H9 (cell line): ENCODE data around the gene MYL3. TPM values are rescaled to one million over a fixed set of nuclear protein-coding genes. Genes with fewer than 3 reads are reported as not detected.

Experiments used
- DNase-seq: peaks from one replicate; pipeline ENCODE4 v3.0.0-alpha.2; 2017
- H2AFZ ChIP-seq: one replicate; pipeline ENCODE4 v1.6.1; 2013; ENCODE audit warnings: mild to moderate bottlenecking, low read length, control low read depth, moderate library complexity
- H2AK5ac ChIP-seq: 2 replicates; pipeline ENCODE4 v1.6.1; 2013; ENCODE audit warnings: low read length, control low read depth, mixed read lengths; ENCODE audit not compliant: insufficient read length
- H2BK120ac ChIP-seq: one replicate; pipeline ENCODE4 v1.6.1; 2013; ENCODE audit warnings: low read depth, mild to moderate bottlenecking, low read length, control low read depth, inconsistent platforms; ENCODE audit not compliant: poor library complexity, severe bottlenecking
- H2BK12ac ChIP-seq: 2 replicates; pipeline ENCODE4 v1.6.1; 2013; ENCODE audit warnings: low read length, control low read depth, mixed read lengths, low read depth; ENCODE audit not compliant: insufficient read length
- H2BK15ac ChIP-seq: 2 replicates; pipeline ENCODE4 v1.6.1; 2013; ENCODE audit warnings: low read depth, low read length, control low read depth
- H2BK20ac ChIP-seq: one replicate; pipeline ENCODE4 v1.6.1; 2013; ENCODE audit warnings: low read depth, mild to moderate bottlenecking, low read length, control low read depth, inconsistent platforms; ENCODE audit not compliant: poor library complexity, severe bottlenecking
- H2BK5ac ChIP-seq: 2 replicates; pipeline ENCODE4 v1.6.1; 2013; ENCODE audit warnings: low read length, control low read depth, mixed read lengths; ENCODE audit not compliant: insufficient read length
- H3K14ac ChIP-seq: 2 replicates; pipeline ENCODE4 v1.6.1; 2013; ENCODE audit warnings: low read length, control low read depth; ENCODE audit not compliant: insufficient read depth
- H3K18ac ChIP-seq: 2 replicates; pipeline ENCODE4 v1.6.1; 2013; ENCODE audit warnings: low read depth, mild to moderate bottlenecking, mixed read lengths, low read length, control low read depth; ENCODE audit not compliant: insufficient read length
- H3K23ac ChIP-seq: 2 replicates; pipeline ENCODE4 v1.6.1; 2013; ENCODE audit warnings: low read length, control low read depth, mixed read lengths, low read depth; ENCODE audit not compliant: insufficient read length
- H3K23me2 ChIP-seq: 2 replicates; pipeline ENCODE4 v1.6.1; 2013; ENCODE audit warnings: low read depth, mild to moderate bottlenecking, mixed read lengths, low read length, control low read depth; ENCODE audit not compliant: insufficient read length, poor library complexity, severe bottlenecking
- H3K27ac ChIP-seq: 2 replicates; pipeline ENCODE4 v1.5.1; 2013; ENCODE audit warnings: low read length, control low read depth, mixed read lengths, low read depth; ENCODE audit not compliant: insufficient read length
- H3K27me3 ChIP-seq: 2 replicates; pipeline ENCODE4 v1.6.1; 2013; ENCODE audit warnings: low read length, control low read depth, inconsistent platforms; ENCODE audit not compliant: insufficient read depth
- H3K4ac ChIP-seq: 2 replicates; pipeline ENCODE4 v1.6.1; 2013; ENCODE audit warnings: low read depth, mild to moderate bottlenecking, control low read depth, inconsistent platforms, low read length, moderate library complexity
- H3K4me1 ChIP-seq: 2 replicates; pipeline ENCODE4 v1.6.1; 2013; ENCODE audit warnings: low read length, control low read depth, inconsistent platforms; ENCODE audit not compliant: insufficient read depth
- H3K4me2 ChIP-seq: 2 replicates; pipeline ENCODE4 v1.6.1; 2013; ENCODE audit warnings: low read length, control low read depth, mixed read lengths; ENCODE audit not compliant: insufficient read length, insufficient read depth
- H3K56ac ChIP-seq: 2 replicates; pipeline ENCODE4 v1.6.1; 2013; ENCODE audit warnings: low read depth, mild to moderate bottlenecking, mixed read lengths, low read length, control low read depth; ENCODE audit not compliant: insufficient read length
- H3K79me1 ChIP-seq: 2 replicates; pipeline ENCODE4 v1.6.1; 2013; ENCODE audit warnings: low read depth, mild to moderate bottlenecking, moderate library complexity, low read length, control low read depth, inconsistent platforms; ENCODE audit not compliant: insufficient read depth, poor library complexity, severe bottlenecking
- H3K79me2 ChIP-seq: 2 replicates; pipeline ENCODE4 v1.6.1; 2013; ENCODE audit warnings: low read length, control low read depth, inconsistent platforms; ENCODE audit not compliant: insufficient read depth
- H3K9ac ChIP-seq: 2 replicates; pipeline ENCODE4 v1.6.1; 2013; ENCODE audit warnings: low read length, control low read depth, mixed read lengths; ENCODE audit not compliant: insufficient read length; ENCODE audit errors: extremely low read depth
- H3K9me3 ChIP-seq: one replicate; pipeline ENCODE4 v1.6.1; 2013; ENCODE audit warnings: low read depth, low read length, inconsistent platforms; ENCODE audit not compliant: control insufficient read depth
- H3T11ph ChIP-seq: one replicate; pipeline ENCODE4 v1.6.1; 2013; ENCODE audit warnings: mild to moderate bottlenecking, low read length, control low read depth, inconsistent platforms
- H4K20me1 ChIP-seq: one replicate; pipeline ENCODE4 v1.6.1; 2013; ENCODE audit not compliant: control insufficient read depth, insufficient read length, insufficient read depth
- H4K5ac ChIP-seq: 2 replicates; pipeline ENCODE4 v1.6.1; 2013; ENCODE audit warnings: low read depth, mild to moderate bottlenecking, mixed read lengths, low read length, control low read depth; ENCODE audit not compliant: insufficient read length
- H4K8ac ChIP-seq: replicated peaks from 2 replicates; pipeline ENCODE4 v1.6.1; 2013; ENCODE audit warnings: low read length, control low read depth, mixed read lengths, low read depth; ENCODE audit not compliant: insufficient read length
- H4K91ac ChIP-seq: 2 replicates; pipeline ENCODE4 v1.6.1; 2013; ENCODE audit warnings: low read depth, mild to moderate bottlenecking, moderate library complexity, mixed read lengths, low read length, control low read depth; ENCODE audit not compliant: insufficient read length
- H3K27ac Mint-ChIP-seq, 3 experiments: 2 replicates in 2 of 3; 3 replicates in 1 of 3; pipeline ENCODE4 v1.8.0; 2020 to 2021; ENCODE audit warnings: mixed read lengths in 3 of 3, mild to moderate bottlenecking in 1 of 3, moderate library complexity in 1 of 3
- H3K27me3 Mint-ChIP-seq: 2 replicates; pipeline ENCODE4 v1.8.0; 2021; ENCODE audit warnings: low read depth, mild to moderate bottlenecking, moderate library complexity, mixed read lengths
- H3K36me3 Mint-ChIP-seq, 3 experiments: 2 replicates in 2 of 3; 3 replicates in 1 of 3; pipeline ENCODE4 v1.8.0; 2020 to 2021; ENCODE audit warnings: low read depth in 3 of 3, mixed read lengths in 3 of 3; ENCODE audit not compliant: insufficient read depth in 1 of 3
- H3K4me1 Mint-ChIP-seq, 2 experiments: 2 replicates each; pipeline ENCODE4 v1.8.0; 2020; ENCODE audit warnings: mixed read lengths in 2 of 2
- H3K4me3 Mint-ChIP-seq, 2 experiments: 2 replicates in 1 of 2; 3 replicates in 1 of 2; pipeline ENCODE4 v1.8.0; 2020 to 2021; ENCODE audit warnings: mild to moderate bottlenecking in 2 of 2, mixed read lengths in 2 of 2, moderate library complexity in 1 of 2
- H3K9me3 Mint-ChIP-seq, 2 experiments: 2 replicates in 1 of 2; 3 replicates in 1 of 2; pipeline ENCODE4 v1.8.0; 2020; ENCODE audit warnings: mild to moderate bottlenecking in 2 of 2, mixed read lengths in 2 of 2, moderate library complexity in 1 of 2
- WGBS: extraction: QIAGEN DNeasy Blood & Tissue Kit; methylation state at CpG from one replicate; pipeline ENCODE4 v1.1.7; 2013; ENCODE audit warnings: missing lambda C conversion rate, low lambda C conversion rate, mixed read lengths; ENCODE audit not compliant: insufficient read length; ENCODE audit errors: extremely low coverage; 5-methylcytosine and 5-hydroxymethylcytosine counted together
- total RNA-seq: library from RNA; stranded (reverse); gene quantifications from 2 replicates; pipeline ENCODE4 v1.2.1, GENCODE V29; 2021
- TF ChIP-seq, protein P1 (sequence below): fragments of 200-600 bp; sonication (generic); conservative IDR thresholded peaks from 3 replicates; pipeline ENCODE4 v1.8.0; 2021; ENCODE audit warnings: antibody characterized with exemption, mild to moderate bottlenecking

Gene MYL3
- total RNA-seq, 1 experiment from 2014 or later, result 0.24 TPM

DNA sequence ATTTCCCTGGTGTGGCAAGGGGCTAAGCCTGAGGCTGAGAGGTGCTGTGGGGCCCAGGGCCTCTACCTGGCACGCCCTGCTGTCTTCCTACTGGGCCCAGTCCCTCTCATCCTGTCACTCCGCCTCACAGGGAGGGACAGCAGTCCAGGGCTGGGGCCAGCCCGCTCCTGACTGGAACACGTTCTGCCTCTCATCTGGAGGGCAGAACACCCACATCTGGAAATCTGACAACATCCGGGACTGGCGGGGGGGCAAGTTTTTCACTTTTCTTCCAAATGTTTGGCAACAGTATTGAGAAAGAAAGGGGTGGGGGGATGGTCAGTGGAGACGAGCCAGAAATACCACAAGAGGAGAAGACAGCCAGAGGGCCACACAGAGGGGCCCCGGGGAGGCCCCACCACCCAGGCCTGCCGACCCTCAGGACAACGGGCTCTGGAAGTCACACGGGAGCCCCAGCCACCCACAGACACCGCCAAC lies 1.8 kb upstream of the MYL3 start:
- Histone ChIP-seq H3K23ac (no peak overlapping the region), H3K79me2 (no peaks in the 10 kb centered on the region), H2AFZ (no peak overlapping the region), H4K8ac (no peak overlapping the region), H3K4me2 (no peak overlapping the region), H2BK15ac (no peak overlapping the region), H3K27ac (no peak overlapping the region), H2BK120ac (no peak overlapping the region), H3K23me2 (no peaks in the 10 kb centered on the region), H3T11ph (no peak overlapping the region), H4K5ac (no peak overlapping the region), H4K20me1 (no peaks in the 10 kb centered on the region), H2AK5ac (no peak overlapping the region), H3K14ac (no peak overlapping the region), H3K4ac (no peak overlapping the region), H3K9ac (no peak overlapping the region), H3K56ac (no peak overlapping the region), H2BK12ac (no peak overlapping the region), H3K18ac (no peak overlapping the region), H3K9me3 (no peaks in the 10 kb centered on the region), H2BK5ac (no peak overlapping the region), H2BK20ac (no peak overlapping the region), H3K79me1 (no peaks in the 10 kb centered on the region), H4K91ac (no peak overlapping the region), H3K27me3 (no peaks in the 10 kb centered on the region), H3K4me1 (no peaks in the 10 kb centered on the region)
- no CpG with 5 or more reads among the region's 12 CpGs for WGBS
- no peaks in the 10 kb centered on the region; a peak in 1 of 5 replicates for H3K9me3 Mint-ChIP-seq
- peaks cover 8 to 23% of the 10 kb centered on the region in 2 experiments for H3K4me1 Mint-ChIP-seq
- no peaks in the 10 kb centered on the region for H3K36me3 Mint-ChIP-seq
- H3K27ac Mint-ChIP-seq, result no peak overlapping the region
- TF ChIP-seq, protein P1, sequence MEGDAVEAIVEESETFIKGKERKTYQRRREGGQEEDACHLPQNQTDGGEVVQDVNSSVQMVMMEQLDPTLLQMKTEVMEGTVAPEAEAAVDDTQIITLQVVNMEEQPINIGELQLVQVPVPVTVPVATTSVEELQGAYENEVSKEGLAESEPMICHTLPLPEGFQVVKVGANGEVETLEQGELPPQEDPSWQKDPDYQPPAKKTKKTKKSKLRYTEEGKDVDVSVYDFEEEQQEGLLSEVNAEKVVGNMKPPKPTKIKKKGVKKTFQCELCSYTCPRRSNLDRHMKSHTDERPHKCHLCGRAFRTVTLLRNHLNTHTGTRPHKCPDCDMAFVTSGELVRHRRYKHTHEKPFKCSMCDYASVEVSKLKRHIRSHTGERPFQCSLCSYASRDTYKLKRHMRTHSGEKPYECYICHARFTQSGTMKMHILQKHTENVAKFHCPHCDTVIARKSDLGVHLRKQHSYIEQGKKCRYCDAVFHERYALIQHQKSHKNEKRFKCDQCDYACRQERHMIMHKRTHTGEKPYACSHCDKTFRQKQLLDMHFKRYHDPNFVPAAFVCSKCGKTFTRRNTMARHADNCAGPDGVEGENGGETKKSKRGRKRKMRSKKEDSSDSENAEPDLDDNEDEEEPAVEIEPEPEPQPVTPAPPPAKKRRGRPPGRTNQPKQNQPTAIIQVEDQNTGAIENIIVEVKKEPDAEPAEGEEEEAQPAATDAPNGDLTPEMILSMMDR, result no peak
- H3K4me3 Mint-ChIP-seq, result no peak overlapping the region
- H3K27me3 Mint-ChIP-seq, result peaks cover 18% of the 10 kb centered on the region
- no peak for DNase-seq
